Nephron progenitor cell (in vitro differentiated cells): ENCODE results near the gene ZFPM1.

Experiments used
- DNase-seq: peaks from one replicate; pipeline ENCODE4 v3.0.0; 2021
- H3K27ac Mint-ChIP-seq: 2 replicates; pipeline ENCODE4 v1.8.0; 2021; ENCODE audit warnings: mild to moderate bottlenecking, moderate library complexity, mixed read lengths
- H3K27me3 Mint-ChIP-seq: 2 replicates; pipeline ENCODE4 v1.8.0; 2021; ENCODE audit warnings: mild to moderate bottlenecking, low read depth, mixed read lengths; ENCODE audit not compliant: poor library complexity
- H3K36me3 Mint-ChIP-seq: 2 replicates; pipeline ENCODE4 v1.8.0; 2021; ENCODE audit warnings: low read depth, mixed read lengths
- H3K4me1 Mint-ChIP-seq: 2 replicates; pipeline ENCODE4 v1.8.0; 2021; ENCODE audit warnings: mixed read lengths
- H3K4me3 Mint-ChIP-seq: 2 replicates; pipeline ENCODE4 v1.8.0; 2021; ENCODE audit warnings: mild to moderate bottlenecking, moderate library complexity, mixed read lengths
- H3K9me3 Mint-ChIP-seq: 2 replicates; pipeline ENCODE4 v1.8.0; 2021; ENCODE audit warnings: mild to moderate bottlenecking, moderate library complexity, mixed read lengths
- TF ChIP-seq, protein P1 (sequence below): fragments of 200-600 bp; sonication (generic); IDR thresholded peaks from 2 replicates; pipeline ENCODE4 v1.5.0; 2021; ENCODE audit warnings: antibody characterized with exemption

The ZFPM1 gene

DNA sequence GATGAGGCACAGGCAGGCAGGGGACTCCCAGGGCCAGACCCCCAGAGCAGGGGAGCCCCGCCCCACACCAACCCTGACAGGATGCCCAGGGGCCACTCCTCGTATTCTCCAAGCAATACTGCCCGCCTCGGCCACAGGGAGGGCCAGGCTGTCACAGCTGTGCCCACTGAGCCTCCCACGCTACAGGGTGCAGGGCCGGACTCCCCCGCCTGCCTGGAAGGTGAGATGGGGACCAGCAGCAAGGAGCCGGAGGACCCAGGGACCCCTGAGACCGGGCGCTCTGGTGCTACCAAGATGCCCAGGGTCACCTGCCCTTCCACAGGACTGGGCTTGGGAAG, 18.8 kb upstream of the ZFPM1 start:
- H3K27ac Mint-ChIP-seq = no peak overlapping the region
- peaks cover 6% of the 10 kb centered on the region for H3K4me1 Mint-ChIP-seq
- TF ChIP-seq, protein P1, sequence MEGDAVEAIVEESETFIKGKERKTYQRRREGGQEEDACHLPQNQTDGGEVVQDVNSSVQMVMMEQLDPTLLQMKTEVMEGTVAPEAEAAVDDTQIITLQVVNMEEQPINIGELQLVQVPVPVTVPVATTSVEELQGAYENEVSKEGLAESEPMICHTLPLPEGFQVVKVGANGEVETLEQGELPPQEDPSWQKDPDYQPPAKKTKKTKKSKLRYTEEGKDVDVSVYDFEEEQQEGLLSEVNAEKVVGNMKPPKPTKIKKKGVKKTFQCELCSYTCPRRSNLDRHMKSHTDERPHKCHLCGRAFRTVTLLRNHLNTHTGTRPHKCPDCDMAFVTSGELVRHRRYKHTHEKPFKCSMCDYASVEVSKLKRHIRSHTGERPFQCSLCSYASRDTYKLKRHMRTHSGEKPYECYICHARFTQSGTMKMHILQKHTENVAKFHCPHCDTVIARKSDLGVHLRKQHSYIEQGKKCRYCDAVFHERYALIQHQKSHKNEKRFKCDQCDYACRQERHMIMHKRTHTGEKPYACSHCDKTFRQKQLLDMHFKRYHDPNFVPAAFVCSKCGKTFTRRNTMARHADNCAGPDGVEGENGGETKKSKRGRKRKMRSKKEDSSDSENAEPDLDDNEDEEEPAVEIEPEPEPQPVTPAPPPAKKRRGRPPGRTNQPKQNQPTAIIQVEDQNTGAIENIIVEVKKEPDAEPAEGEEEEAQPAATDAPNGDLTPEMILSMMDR = no peak
- H3K27me3 Mint-ChIP-seq = peaks cover 9% of the 10 kb centered on the region
- no peaks in the 10 kb centered on the region for H3K9me3 Mint-ChIP-seq
- H3K4me3 Mint-ChIP-seq = no peak overlapping the region
- no peak for DNase-seq
- H3K36me3 Mint-ChIP-seq = no peaks in the 10 kb centered on the region

DNA sequence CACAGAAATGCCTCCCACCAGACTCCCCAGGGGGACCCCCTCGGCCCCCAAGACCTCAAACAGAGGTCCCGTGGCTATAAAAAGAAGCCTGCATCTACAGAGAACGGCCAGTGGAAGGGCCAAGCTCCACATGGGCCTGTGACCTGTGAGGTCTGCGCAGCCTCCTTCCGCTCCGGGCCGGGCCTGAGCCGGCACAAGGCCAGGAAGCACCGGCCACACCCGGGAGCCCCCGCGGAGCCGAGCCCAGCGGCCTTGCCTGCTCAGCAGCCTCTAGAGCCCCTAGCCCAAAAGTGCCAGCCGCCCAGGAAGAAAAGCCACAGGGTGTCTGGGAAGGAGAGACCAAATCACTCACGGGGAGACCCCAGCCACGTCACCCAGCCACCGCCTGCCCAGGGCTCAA, 18.3 kb upstream of the ZFPM1 start:
- no peak for DNase-seq
- no peak overlapping the region for H3K4me3 Mint-ChIP-seq
- TF ChIP-seq, protein P1 = no peak
- H3K36me3 Mint-ChIP-seq = no peaks in the 10 kb centered on the region
- no peaks in the 10 kb centered on the region for H3K9me3 Mint-ChIP-seq
- H3K27me3 Mint-ChIP-seq = peaks cover 9% of the 10 kb centered on the region
- H3K27ac Mint-ChIP-seq = no peak overlapping the region
- H3K4me1 Mint-ChIP-seq = peaks cover 6% of the 10 kb centered on the region

DNA sequence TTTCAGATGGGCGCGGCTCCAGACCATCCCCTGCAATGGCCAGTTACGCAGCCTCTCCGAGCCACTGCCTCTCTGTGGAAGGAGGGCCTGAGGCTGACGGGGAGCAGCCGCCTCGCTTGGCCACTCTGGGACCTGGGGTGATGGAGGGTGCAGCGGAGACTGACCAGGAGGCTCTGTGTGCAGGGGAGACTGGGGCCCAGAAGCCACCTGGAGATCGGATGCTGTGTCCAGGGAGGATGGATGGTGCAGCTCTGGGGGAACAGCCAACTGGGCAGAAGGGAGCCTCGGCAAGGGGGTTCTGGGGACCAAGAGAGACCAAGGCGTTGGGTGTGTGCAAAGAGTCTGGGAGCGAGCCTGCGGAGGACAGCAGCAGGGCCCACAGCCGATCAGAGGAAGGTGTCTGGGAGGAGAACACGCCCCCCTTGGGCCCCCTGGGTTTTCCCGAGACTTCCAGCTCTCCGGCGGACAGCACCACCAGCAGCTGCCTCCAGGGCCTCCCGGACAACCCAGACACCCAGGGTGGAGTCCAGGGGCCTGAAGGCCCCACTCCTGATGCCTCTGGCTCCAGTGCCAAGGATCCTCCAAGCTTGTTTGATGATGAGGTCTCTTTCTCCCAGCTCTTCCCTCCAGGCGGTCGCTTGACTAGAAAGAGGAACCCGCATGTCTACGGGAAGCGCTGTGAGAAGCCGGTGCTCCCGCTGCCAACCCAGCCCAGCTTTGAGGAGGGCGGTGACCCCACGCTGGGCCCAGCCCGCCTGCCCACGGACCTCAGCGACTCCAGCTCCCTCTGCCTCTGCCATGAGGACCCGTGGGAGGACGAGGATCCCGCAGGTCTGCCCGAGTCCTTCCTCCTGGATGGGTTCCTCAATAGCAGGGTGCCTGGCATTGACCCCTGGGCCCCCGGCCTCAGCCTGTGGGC, 17.4 kb upstream of the ZFPM1 start:
- Mint-ChIP-seq H3K4me3 (no peak overlapping the region), H3K9me3 (no peaks in the 10 kb centered on the region), H3K4me1 (peaks cover 6% of the 10 kb centered on the region), H3K27me3 (peaks cover 10% of the 10 kb centered on the region), H3K27ac (no peak overlapping the region), H3K36me3 (no peaks in the 10 kb centered on the region)
- DNase-seq = no peak
- TF ChIP-seq, protein P1 = no peak

DNA sequence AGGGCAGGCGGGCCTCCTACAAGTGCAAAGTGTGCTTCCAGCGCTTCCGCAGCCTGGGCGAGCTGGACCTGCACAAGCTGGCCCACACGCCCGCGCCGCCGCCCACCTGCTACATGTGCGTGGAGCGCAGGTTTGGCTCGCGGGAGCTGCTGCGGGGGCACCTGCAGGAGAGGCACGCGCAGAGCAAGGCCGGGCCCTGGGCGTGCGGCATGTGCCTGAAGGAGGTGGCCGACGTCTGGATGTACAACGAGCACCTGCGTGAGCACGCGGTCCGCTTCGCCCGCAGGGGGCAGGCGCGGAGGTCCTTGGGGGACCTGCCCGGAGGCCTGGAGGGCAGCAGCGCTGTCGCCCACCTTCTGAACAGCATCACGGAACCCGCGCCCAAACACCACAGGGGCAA, 16.3 kb upstream of the ZFPM1 start:
- Mint-ChIP-seq H3K27ac (no peak overlapping the region), H3K27me3 (peaks cover 6% of the 10 kb centered on the region), H3K4me3 (no peak overlapping the region), H3K36me3 (no peaks in the 10 kb centered on the region), H3K4me1 (peaks cover 12% of the 10 kb centered on the region), H3K9me3 (no peaks in the 10 kb centered on the region)
- TF ChIP-seq, protein P1 = no peak
- no peak for DNase-seq

DNA sequence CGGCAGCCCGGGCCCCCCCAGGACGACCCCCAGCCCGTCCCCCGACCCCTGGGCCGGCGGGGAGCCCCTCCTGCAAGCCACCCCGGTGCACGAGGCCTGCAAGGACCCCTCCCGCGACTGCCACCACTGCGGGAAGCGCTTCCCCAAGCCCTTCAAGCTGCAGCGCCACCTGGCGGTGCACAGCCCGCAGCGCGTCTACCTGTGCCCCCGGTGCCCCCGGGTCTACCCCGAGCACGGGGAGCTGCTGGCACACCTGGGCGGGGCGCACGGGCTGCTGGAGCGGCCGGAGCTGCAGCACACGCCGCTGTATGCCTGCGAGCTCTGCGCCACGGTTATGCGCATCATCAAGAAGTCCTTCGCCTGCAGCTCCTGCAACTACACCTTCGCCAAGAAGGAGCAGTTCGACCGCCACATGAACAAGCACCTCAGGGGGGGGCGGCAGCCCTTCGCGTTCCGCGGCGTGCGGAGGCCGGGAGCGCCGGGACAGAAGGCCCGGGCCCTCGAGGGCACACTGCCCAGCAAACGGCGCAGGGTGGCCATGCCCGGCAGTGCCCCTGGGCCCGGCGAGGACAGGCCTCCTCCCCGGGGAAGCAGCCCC, 15.6 kb upstream of the ZFPM1 start:
- no peaks in the 10 kb centered on the region for H3K9me3 Mint-ChIP-seq

More for the DNA sequence above, 15.6 kb upstream of the ZFPM1 start:
- no peak overlapping the region for H3K4me3 Mint-ChIP-seq
- peaks cover 6% of the 10 kb centered on the region for H3K27me3 Mint-ChIP-seq
- peak; percentile 87 for DNase-seq
- peaks cover 12% of the 10 kb centered on the region for H3K4me1 Mint-ChIP-seq
- TF ChIP-seq, protein P1 = peak; percentile 89
- no peaks in the 10 kb centered on the region for H3K36me3 Mint-ChIP-seq
- H3K27ac Mint-ChIP-seq = no peak overlapping the region
